Sciatic nerve (tissue), 2 donors: ENCODE data around the gene CRYBA2. TPM values are rescaled to one million over a fixed set of nuclear protein-coding genes. Genes with fewer than 3 reads are reported as not detected.

Source experiments
- ATAC-seq: fragments of 200-7000 bp; cut with Tn5 transposase; one replicate; pipeline ENCODE4 v1.9.1; 2020; ENCODE audit warnings: mild to moderate bottlenecking, moderate library complexity
- DNase-seq: peaks from one replicate; pipeline ENCODE4 v3.0.0-alpha.2; 2020; ENCODE audit warnings: low spot score
- intact Hi-C: fragments of 100-400 bp; cut with DNase I; formaldehyde crosslinking; loops from one replicate; pipeline ENCODE4 v1.14.2; 2022
- total RNA-seq: library from RNA; stranded (reverse); fragmentation: NEBNext Ultra II Directional; extraction: Animal tissue kit (Norgen Biotek cat#: 25700); gene quantifications from one replicate; pipeline ENCODE4 v1.2.1, GENCODE V29; 2021
- donor health status: DM: no; HTN: no; CAD: no.
- donor health status: DM: no; HTN: no; CAD: no.

Gene CRYBA2
- total RNA-seq, 1 donor from 2014 or later = not detected

DNA sequence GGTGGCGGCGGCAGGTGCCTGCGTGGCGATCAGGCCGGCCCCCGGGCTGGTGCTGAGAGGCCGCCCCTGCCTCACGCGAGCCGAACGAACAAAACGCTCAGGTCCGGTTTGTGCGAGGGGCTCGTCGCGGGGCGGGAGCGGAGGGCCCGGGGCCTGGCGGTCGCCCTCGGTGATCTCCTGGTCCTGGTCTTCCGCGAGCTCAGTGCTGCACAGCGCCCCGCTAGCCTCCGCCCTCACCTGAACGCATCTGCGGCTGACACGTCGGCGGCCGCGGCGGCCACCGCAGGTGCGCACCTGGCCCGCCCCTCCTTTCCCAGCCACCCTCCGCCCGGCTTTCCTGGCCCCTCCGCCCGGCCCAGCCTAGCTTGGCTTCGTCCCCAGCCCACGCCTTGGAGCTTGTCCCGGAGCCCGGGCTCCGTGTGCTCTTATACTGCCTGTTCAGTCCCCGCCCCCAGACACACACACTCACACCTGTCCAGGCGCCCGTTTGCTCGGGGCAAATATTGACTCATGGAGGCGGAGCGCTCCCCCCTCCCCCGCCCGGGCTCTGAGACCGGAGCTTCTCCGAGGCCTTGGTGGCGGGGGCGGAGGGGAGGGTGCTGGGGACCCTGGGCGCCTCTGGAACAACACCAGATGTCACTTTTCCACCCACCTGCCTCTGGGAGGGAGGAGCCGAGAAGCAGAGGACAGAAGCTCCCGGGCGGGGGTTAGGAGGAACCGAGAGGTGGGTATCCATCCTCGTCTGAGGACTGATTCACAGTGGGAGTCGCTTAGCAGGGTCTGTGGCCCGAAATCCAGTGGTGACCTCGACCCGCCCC lies 8.6 kb upstream of the CRYBA2 start:
- DNase-seq = no peak
- intact Hi-C loops = no loop called here
- ATAC-seq = no peak

DNA sequence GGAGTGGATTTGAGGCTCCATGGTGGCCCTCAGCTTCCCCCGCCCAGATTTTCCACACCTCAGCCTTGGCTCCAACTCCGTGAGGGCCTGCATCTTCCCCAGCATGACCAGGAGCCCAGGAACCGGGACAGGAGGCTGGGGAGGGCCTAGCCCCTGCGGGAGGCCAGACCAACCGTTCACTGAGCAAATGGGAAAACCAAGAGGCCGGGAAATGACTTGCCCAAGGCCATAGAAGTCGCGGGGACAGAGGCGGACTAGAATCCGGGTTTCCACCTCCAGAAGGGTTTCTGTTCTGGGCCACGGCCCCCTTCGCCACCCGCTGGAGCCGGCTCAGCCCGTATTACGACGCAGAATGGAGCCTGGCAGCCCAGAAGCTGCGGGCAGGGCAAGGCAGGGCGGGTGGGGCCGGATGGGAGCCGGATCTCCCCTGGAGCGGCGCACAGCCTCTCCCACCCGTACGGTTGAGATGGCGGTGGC lies 7.9 kb upstream of the CRYBA2 start:
- DNase-seq = no peak
- intact Hi-C loops = no loop called here
- ATAC-seq = no peak

DNA sequence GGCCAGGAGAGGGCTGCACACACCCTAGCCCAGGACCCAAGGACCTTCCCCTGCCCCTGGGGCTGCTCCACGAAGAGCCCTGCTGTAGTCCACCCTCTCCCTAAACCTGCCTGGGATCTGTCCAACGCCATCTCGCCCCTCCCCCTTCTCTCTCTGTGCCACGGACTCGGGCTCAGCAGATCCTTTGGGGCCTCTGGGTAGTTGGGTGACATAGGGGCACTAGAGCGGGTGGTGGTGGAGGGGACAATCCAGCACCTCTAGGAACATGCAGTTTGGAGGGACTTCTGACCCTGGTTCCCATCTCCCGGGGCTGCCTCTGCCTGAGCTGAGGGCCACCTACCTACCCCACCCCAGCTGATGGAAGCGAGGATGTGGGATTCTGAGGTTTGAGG lies 7.3 kb upstream of the CRYBA2 start:
- no peak for ATAC-seq
- intact Hi-C loops = no loop called here
- DNase-seq = no peak

DNA sequence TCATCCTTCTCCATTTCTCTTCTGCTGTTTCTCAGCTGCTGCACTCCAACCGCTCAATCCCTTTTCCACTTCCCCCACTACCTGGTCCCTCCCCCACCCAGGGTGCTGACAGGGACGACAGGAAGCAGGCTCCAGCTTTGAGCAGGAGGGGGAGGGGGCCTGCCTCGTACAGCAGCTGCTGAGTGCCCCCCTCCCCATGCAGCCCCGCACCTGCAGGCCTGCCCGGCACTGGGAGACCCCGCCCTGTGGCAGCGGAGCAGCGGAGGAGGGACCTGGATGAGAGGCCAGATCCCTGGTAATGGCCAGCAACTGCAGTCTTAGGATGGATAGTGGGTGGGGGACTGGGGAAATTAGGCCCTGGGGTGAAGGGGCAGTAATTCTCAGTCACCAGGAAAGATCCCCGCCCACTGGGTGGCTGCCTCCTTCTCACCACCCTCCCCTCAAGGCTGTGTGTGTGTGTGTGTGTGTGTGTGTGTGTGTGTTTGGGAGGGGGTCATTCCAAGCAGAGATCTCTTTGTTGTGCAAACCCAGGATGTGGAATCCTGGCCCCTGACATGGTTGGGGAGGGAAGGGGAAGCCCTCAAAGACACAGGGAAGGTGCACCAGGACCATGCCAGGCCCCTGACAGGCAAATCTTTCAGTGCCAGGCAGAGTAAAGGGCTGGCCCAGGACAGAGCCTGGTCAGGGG lies 6.8 kb upstream of the CRYBA2 start:
- DNase-seq (no peak), ATAC-seq (no peak)
- intact Hi-C loops = loop anchor here (10.0 kb wide), 1 partner anchor 155 kb away; no protein-coding TSS in a partner anchor

DNA sequence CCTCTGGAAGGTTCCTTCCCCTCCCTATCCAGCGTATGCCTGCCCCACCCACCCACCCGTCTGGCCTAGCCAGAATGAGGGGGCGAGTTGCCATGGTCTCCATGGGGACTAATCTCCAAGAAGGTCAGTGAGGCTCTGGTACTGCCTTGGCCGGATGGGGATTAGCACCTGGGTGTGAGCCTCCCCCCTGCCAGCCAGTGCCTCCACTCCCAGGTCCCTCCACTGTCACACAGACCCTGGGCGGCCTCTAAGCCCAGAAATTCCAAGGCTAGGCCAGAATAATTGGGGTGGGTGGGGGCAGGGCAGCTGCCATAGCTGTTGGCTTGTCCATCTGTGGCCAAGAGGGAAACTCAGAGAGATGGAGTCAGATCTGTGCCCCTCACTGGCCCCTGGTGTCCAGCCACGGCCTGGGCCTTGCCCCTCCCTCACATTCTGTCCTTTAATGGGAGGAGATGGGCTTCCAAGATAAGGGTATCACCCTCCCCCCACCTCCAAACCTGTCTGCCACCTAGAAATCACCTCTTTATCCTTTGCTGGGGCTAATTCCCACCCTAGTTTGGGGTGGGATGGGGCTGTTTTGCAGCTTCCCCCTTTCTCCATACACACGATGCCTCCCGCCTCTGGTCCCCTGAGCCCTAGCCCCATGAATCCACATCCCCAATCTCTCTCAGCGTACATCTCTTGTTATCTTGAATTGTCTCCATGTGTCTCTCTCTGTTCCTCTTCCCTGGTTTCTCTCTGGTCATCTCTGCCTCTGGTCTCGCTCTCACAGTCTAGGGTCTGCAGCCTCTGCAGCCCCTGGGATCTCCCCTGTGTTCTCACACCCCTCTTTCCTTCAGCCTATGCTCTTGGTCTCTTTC lies 6.0 kb upstream of the CRYBA2 start:
- ATAC-seq (no peak), DNase-seq (no peak)
- intact Hi-C loops = loop anchor here (10.0 kb wide), 1 partner anchor 156 kb away; no protein-coding TSS in a partner anchor

DNA sequence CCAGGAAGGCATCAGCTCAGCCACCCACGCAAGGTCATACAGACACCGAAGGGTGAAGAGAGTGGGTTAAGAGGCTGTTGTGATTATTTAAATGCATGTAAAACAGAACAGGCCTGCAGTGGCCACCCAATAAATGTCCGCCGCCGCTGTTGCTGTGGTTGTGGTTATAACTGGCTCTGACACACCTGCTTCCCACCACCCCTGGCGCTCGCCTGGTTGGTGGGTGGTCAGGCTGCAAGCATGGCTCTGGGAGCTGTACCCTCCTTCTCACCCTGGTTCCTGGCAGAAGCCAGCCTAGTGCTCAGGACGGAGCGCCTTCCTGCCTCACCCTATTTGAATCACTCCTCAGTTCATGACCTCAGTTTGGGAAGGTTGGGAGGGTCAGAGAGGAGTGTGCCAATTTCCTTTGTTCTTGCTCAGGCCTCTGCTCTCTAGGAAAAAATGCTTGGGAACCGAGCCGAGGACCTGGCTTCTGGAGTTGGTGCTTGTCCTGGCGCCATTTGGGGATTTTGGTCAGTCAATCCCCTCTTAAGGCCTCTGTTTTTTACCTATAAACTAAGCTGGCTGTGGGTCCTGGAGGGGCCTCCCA lies 5.3 kb upstream of the CRYBA2 start:
- no peak for DNase-seq
- intact Hi-C loops = loop anchor here (10.0 kb wide), 1 partner anchor 156 kb away; no protein-coding TSS in a partner anchor
- no peak for ATAC-seq

DNA sequence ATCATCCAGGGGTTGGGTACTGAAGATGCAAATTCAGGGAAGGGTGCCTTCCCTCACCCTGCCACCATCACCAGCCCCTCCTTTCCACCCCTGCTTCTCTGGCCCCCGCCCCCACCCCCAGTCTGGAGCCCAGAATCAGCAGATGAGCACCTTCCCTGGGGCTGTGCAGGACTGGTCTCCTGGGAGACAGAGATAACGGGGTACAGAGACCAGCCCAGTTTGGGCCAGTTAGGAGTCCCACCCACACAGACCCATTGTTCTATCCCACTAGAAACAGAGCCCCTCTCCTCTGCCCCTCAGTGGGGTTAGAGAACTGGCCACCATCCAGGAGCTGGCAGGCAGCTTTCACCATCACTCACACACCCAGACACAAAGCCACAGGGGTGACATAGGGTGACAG lies 4.5 kb upstream of the CRYBA2 start:
- ATAC-seq = no peak
- intact Hi-C loops = loop anchor here (10.0 kb wide), 1 partner anchor 157 kb away; no protein-coding TSS in a partner anchor
- DNase-seq = no peak

DNA sequence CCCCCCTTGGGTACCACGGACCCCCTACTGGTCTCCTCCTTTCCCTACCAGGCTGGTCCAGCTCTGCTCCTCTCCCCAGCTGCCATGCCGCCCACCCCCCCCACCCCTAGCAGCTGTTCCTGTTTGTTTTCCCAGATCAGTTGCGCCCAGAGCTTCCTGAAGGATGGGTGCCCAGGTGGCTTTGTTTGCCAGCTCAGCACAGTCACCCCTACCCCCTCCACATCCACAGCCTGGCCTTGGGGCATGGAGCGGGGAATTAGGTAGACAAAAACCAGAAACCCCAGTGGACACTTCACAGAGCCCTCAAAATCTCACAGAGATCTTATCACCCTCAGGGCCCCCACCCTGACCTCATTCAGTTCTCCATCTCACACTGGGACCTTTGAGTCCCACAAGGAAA lies 3.7 kb upstream of the CRYBA2 start:
- ATAC-seq (no peak), DNase-seq (no peak)
- intact Hi-C loops = loop anchor here (10.0 kb wide), 1 partner anchor 158 kb away; no protein-coding TSS in a partner anchor

DNA sequence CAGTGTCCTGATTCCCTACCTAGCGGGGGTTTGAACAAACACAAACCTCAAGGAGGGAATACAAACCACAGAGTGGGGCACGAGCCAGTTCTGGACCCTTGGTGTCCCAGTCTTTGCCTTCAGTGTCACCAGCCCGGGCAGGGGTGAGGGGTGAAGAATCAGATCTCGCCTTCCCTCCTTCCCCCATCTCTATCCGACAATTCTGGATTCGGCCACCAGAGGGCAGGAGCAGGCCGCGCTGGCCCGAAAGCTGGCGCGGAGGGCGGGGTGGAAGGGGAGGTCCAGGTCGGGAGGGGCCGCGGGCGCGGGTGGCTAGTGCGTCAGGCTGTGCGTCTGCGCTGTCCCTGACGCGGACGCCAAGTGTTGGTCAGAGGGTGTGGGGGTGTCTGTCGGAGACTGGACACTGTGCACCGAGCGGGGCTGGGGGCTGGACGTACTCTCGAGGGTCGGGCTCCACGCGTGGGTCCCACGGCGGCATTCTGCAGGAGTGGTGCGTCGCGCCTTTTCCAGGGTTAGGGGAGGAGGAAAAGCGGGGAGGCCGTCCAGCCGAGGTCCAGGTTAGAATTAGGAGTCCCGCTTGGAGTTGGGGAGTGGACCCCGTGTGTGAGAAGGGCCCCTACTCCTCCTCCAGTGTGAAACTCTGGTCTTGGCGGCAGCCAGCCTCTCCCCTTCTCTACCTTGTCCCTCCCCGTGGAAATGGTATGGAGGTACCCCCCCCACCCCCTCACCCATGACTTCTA lies 2.9 kb upstream of the CRYBA2 start:
- peak; percentile 96 for ATAC-seq
- peak; percentile 90 for DNase-seq
- intact Hi-C loops = loop anchor here (10.0 kb wide), 1 partner anchor 159 kb away; no protein-coding TSS in a partner anchor

DNA sequence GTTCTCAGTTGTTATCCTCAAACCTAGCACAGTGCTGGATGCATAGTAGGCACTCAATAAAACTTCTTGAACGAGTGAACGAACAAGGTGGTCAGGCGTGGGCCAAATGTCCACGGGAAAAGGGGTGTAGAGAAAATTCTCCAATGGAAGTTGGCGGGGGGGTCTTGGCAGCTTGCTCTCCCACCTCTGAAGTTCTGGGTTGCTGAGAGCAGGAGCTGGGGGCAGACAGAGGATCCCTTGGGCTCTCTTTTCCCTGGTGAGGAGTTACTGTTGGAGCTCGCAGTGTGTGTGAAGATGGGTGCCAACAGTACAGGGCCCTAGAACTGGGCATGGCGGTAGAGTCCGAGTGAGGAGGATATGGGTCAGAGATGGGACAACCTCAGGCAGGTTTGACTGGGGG lies 2.3 kb upstream of the CRYBA2 start:
- intact Hi-C loops = loop anchor here (10.0 kb wide), 1 partner anchor 159 kb away; no protein-coding TSS in a partner anchor
- ATAC-seq (no peak), DNase-seq (no peak)

DNA sequence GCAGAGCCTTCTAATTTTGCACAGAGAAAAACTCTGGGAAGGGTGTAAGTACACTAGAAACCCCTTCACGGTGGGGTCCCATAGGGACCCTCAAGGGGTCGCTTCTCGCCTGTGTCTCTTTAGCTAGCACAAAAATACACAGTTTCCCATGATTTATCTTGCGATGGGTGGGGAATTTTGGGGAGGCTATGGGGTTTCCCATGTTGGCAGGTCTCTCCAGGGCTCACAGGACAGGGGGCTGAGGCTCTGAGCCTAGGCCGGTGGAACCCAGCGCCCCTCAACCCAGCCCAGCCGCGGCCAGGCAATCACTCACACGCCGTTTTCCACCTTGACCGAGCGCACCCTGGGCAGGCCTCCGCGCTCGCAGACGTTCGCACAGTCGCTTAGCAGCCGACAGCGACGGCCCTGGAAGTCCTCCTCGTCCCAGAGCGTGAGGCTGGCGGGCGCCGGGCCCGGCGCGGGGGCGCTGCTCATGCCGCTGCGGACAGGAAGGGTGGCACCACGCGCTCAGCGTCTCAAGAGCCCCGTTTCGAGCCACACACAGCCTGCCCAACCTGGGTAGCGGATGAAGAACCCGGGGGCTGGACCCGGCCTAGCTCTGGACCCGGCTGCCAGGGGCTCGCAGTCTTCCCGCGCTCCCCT lies 398 bp downstream of the CRYBA2 start:
- DNase-seq = no peak
- intact Hi-C loops = loop anchor here (10.0 kb wide), 1 partner anchor 162 kb away; no protein-coding TSS in a partner anchor
- no peak for ATAC-seq

DNA sequence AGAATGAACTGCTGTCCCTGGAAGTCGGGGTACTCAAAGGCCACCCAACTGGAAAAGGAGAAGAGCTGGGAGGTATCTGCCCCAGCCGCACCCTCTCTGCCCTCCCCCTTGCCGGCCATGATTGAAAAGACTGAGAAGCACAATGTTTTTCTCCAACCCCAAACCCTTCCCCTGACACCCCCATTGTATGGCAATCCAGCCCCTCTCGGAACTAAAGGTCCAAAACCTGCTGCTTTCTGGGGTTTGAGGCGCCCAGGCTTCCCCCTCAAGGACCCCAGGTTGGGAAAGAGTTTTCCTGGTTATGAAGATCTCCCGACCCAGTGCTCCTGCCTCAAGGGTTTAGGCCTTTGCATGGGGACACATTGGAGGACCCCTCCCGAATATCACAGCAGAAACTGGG lies 1.0 kb downstream of the CRYBA2 start:
- ATAC-seq (no peak), DNase-seq (no peak)
- intact Hi-C loops = loop anchor here (10.0 kb wide), 1 partner anchor 163 kb away; no protein-coding TSS in a partner anchor

DNA sequence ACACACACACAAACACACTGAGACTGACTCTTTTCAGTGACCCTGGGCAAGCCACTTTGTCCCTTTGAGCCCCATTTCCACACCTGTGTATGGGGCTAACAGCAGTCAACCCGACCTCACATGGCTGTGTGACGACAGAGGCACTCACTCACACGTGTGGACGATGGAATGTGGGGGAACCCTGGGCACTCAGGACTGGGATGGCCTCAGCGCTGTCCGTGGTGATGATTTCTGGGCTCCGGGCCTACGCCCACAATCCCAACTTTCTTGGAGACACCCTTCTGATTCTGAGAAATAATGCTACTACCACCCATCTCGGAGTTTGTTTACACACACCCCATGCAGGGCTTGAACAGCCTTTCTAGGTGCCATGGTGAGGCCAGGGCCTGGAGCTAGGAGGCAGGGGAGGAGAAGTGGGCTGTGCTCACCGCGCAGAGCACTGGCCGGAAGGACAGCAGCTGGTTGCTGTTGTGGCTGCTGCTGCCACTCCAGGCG lies 1.5 kb downstream of the CRYBA2 start:
- intact Hi-C loops = loop anchor here (10.0 kb wide), 1 partner anchor 163 kb away; no protein-coding TSS in a partner anchor
- DNase-seq = no peak
- no peak for ATAC-seq

DNA sequence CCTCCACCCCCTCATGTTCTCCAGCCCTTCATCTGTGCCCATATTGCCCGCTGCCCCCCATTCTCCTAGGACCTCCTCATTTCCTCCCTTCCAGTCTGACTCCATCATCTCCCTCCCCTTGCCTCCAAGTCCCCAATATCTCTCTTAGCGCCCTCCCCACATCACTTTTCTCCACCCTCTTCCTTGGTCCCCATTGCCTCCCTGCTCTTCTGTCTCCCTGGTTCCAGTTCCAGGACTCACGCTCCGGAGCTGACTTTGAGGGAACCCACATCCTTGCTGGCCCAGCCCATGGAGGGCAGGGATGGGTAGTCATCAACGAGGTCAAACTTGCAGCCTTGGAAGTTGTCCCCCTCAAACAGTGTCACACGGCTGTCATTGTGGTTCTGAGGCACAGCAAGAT lies 2.6 kb downstream of the CRYBA2 start:
- intact Hi-C loops = loop anchor here (10.0 kb wide), 1 partner anchor 164 kb away; no protein-coding TSS in a partner anchor
- no peak for DNase-seq
- ATAC-seq = no peak

DNA sequence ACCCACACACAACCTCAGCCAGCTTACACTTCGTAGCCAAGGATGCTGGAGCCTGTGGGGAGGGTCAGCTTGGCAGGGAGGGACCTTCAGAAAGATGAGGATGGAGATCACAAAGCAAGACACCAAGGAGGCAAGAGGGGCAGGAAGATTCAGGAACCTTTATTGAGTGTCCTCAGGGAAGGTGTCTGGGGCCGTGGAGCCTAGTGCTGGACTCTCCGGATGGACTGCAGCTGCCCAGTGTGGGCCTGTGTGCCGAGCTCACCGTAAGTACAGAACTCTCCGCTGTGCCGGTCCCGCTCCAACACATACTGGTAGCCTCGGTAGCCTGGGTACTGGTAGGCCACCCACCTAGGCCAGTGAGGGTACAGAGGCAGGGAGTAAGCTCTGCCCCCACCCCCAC lies 3.2 kb downstream of the CRYBA2 start:
- ATAC-seq = no peak
- intact Hi-C loops = loop anchor here (10.0 kb wide), 1 partner anchor 165 kb away; no protein-coding TSS in a partner anchor
- DNase-seq = peak; percentile 36

DNA sequence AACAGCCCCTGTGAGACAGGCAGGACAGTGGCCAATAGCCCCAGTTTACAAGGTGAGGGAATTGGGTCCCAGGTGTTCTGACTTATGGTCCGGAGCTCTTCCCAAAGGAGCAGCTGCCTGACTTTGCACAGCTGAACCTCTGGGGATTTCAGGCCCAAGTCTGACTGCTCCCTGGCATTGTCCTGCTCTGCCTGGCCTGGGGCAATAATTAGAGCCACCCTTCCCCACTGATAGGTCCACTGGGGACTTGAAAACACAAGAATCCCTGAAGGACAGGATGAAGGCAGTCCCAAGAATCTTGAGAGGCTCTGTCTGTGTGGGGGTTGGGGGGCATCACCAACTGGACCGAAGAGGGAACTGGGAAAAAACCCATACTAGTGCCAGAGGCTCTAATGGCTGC lies 4.6 kb downstream of the CRYBA2 start:
- ATAC-seq (no peak), DNase-seq (no peak)
- intact Hi-C loops = loop anchor here (10.0 kb wide), 1 partner anchor 126 kb away; no protein-coding TSS in a partner anchor

DNA sequence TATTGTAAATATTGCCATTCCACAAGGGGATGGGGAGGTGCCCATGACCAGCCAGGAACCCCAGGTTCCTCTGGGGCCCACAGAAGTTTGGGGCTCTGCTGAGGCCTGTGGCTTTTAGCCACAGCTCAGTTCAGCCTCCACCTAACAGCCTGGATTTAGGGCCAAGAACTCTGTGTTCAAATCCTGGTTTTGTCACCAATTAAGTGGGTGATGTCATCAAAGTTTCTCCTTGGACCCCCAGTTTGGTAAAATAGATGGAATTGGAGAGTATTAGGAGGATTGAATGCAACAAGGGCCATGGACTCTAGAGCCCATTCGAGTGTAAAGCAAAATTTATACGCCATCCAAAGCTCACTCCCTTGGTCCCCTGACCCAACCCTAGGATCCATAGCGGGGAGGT lies 5.1 kb downstream of the CRYBA2 start:
- intact Hi-C loops = loop anchor here (10.0 kb wide), 1 partner anchor 127 kb away; no protein-coding TSS in a partner anchor
- ATAC-seq (no peak), DNase-seq (no peak)
